Gastrocnemius medialis (tissue), 4 donors: Measurements from ENCODE around the gene SLC6A1.

Experiments
- POLR2A ChIP-seq, 2 donors: fragments of 450-650 bp; IDR thresholded peaks; one replicate each; pipeline ENCODE4 v1.6.1; 2017; ENCODE audit warnings: antibody characterized with exemption in 2 of 2, mild to moderate bottlenecking in 2 of 2, moderate library complexity in 2 of 2
- TF ChIP-seq, protein P1 (sequence below), 5 experiments: fragments of 450-650 bp in 3 of 5; fragments of 200-600 bp in 2 of 5; sonication (generic) in 2 of 5; IDR thresholded peaks in 4 of 5; conservative IDR thresholded peaks in 1 of 5; 1 replicate in 4 of 5; 2 replicates in 1 of 5; pipeline ENCODE4 v1.5.1; 2016 to 2019; ENCODE audit warnings: antibody characterized with exemption in 5 of 5, mild to moderate bottlenecking in 3 of 5, moderate library complexity in 3 of 5

GRCh38 chr3:11024181-11024580, 31.6 kb downstream of the SLC6A1 start:
- TF ChIP-seq, protein P1, sequence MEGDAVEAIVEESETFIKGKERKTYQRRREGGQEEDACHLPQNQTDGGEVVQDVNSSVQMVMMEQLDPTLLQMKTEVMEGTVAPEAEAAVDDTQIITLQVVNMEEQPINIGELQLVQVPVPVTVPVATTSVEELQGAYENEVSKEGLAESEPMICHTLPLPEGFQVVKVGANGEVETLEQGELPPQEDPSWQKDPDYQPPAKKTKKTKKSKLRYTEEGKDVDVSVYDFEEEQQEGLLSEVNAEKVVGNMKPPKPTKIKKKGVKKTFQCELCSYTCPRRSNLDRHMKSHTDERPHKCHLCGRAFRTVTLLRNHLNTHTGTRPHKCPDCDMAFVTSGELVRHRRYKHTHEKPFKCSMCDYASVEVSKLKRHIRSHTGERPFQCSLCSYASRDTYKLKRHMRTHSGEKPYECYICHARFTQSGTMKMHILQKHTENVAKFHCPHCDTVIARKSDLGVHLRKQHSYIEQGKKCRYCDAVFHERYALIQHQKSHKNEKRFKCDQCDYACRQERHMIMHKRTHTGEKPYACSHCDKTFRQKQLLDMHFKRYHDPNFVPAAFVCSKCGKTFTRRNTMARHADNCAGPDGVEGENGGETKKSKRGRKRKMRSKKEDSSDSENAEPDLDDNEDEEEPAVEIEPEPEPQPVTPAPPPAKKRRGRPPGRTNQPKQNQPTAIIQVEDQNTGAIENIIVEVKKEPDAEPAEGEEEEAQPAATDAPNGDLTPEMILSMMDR (IDR thresholded peaks at IDR 0.05 in 4 of 5, conservative IDR thresholded peaks at IDR 0.05 in 1 of 5), result no peak
- no peak for TF ChIP-seq POLR2A (IDR thresholded peaks at IDR 0.05)
